DMS153 treated with DMSO at 0.1 percent for 48 hours (cell line): Measurements from ENCODE around the gene ZNF532.

Source experiments
- DNase-seq: peaks from one replicate; lab custom pipeline; 2025; ENCODE audit not compliant: unreplicated experiment; lab: John Stamatoyannopoulos, UW

The ZNF532 gene

DNA sequence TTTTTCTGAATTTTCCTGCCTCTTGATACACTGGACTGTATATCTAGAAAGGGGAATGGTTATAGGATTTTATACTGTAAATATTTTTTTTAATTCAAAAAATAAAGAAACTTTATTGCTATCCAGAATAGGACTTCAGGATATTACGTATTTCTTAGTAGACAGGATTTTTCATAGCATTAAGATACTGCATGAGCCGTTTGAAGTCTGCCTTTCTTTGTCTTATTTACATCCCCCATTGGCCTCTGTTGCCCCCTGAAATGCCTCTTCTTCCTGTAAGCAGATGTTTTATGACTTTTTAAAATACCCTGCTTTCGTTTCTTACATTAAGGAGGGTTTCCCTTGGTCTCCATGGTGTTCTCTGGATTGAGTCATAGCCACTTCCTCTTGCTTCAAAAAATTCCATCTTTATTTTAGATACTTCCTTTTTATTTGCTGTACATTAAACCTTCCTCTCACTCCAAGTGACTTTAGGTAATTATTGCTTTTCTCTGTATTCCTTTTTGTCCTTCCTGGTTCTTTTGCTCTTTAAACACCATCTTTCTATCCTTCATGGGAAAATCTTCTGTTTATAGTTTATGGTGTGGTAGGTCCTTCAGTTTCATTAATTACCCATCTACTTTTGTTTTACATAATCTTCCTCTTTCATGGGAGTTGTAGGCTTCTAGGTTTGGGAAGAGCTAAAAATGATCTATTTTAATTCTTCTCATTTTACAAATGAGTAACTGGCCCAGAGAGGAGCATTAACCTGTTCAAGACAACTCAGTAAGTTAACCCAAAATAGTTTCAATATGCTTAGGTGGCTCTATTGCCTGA lies 72.6 kb downstream of the ZNF532 start:
- DNase-seq, result no peak

DNA sequence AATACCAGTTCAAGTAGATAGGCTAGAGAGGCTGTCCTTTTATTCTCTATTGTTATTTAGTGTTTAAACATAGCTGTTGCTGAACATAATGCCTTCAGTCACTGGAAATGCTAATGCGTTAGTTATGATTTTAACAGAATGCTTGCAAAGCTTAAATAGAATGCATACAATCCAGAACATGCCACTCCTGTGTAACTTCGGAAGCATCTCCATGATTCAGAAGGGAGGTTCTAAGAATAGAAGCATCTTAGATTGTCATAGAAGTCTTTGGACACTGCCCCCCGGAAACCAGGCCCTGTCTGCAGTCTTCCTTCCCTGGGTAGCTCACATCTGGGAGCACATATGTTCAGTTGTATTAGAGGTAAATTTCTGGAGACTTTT lies 73.2 kb downstream of the ZNF532 start:
- DNase-seq, result no peak

DNA sequence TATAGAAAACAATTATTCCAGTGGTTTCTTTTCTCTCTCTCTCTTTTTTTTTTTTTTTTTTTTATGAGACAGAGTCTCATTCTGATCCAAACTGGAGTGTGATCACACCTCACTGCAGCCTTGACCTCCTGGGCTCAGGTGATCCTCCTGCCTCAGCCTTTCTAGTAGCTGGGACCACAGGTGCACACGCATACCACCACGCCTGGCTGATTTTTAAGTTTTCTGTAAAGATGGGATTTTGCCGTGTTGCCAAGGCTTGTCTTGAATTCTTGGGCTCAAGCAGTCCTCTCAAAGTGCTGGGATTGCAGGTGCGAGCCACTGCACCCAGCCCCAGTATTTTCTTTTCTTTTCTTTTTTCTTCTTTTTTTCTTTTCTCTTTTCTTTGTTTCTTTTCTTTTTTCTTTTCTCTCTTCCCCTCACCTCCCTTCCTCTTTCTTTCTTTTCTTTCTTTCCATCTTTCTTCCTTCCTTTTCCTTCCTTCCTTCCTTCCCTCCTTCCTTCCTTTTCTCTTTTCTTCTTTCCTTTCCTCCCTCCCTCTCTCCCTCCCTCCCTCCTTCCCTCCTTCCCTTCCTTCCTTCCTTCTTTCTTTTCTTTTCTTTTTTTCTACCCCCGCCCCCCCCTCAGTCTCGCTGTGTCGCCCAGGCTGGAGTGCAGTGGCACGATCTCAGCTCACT lies 76.9 kb downstream of the ZNF532 start:
- DNase-seq, result no peak

DNA sequence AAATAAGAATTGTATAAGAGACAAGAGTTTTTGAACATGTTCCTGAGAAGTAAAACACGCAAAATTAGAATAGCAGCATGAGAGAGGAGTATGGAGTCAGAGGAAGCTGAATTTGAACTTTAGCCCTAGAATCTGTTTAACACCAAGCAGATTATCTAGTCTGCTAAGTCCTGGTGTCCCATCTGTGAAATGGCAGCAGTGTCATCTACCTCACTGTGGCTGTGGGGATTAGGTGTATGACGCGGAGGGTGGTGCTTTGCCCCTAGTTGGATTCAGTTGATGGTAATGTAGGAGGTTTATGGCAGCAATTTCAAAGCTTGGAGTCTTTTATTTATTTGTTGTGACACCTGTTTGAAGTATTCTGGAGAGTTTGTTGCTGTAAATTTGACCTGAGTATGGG lies 79.2 kb downstream of the ZNF532 start:
- DNase-seq, result no peak

DNA sequence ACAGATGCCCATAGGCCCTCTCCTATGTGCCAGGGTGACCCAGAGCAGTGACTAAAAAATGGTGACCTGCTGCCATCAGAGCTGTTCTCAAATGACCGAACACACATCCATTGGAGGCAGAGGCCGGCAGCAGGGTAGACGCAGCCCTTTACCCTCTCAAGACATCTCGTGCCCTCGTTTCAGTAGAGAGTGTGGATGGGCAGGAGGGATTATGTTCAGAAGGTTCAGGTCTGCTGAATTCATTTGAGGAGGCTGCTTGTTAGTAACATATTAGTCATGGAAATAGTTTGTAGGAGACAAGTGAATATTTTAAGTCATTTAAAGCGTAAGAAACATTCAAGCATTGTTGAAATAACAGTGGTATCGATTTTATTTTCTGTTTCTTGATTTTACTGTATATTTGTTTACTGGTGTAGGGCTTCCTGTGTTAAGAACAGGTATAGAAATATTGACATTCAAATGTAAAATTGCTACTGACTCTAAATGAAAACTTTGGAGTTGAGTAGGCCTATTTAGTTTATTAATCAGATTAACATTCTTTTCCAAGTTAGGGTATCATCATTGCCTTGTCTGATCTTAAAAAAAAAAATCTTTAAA lies 82.6 kb downstream of the ZNF532 start:
- no peak for DNase-seq

DNA sequence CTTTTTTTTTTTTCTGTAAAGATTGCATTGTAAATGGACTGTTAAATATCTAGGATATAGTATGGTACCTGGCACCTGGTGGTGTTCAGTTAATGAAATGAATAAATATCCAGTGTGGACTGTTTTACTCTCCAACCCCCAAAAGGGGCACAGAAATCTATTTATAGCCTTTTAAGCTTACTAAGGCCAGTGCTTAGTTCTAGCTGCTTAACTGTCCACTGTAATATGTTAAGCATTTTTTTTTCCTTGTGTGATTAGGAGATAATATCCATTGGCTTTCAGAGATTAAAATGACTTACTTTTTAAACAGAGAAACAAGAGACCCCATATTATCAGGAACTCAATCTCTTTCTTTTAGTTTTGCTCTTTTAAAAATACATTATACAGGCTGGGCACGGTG lies 84.4 kb downstream of the ZNF532 start:
- DNase-seq, result no peak

DNA sequence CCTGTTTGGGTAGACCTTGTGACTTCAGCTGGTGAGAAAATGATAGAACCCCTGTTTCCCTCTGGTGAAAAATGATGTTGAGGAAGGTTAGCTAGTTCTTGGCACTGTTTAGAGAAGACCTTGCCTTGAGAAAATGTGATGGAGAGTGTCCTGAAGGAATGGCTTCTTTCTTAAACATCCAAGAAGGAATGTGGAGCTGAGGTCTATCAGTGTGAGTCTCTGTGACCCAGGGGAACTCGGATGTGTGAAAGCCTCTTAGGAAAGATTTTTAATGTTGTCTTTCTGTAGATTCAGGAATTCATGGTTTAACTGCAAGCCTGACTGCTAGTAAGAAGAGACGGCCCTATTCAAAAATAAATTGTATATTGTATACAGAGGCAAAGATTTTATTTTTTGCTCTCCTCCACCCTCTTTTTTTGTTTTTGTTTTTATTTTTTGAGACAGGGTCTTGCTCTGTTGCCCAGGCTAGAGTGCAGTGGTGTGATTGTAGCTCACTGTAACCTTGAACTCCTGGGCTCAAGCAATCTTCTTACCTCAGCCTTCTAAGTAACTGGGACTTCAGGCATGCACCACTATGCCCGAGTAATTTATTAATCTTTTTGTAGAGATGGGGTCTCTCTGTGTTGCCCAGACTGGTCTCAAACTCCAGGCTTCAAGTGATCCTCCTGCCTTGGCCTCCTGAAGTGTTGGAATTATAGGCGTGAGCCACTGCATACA lies 87.5 kb downstream of the ZNF532 start:
- DNase-seq, result no peak

DNA sequence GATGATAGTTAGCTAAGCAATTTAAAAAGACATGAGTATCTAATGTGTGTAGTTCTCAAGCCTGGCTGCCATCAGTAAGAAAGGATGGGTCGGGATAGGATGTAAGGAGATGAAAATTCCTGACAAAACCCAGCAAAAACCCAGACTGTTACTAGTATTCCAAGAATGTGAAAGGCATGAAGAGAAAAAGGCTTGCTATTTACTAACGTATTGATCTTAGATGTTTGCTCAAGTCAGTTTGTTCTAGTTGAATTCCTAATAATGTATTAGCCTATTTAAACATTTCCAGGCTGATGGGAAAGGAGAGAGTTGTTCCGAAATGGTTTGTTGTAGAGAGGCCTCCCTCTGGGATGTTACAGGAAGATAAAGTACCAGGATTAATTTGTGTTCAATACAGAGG lies 88.2 kb downstream of the ZNF532 start:
- DNase-seq, result no peak

DNA sequence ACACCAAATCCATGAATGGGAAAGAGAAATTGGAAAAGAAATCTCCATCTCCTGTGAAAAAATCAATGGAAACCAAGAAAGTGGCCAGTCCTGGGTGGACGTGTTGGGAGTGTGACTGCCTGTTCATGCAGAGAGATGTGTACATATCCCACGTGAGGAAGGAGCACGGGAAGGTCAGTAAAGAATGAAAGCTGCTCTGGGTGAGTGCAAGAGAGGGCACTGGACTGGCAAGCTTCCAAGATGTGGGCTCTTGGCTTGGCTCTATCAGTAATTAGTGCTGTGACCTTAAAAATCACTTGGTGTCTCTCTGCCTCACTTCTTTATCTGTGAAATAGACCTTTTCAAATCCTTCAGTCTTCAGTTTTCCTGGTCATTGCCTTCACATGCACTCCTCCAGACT lies 89.0 kb downstream of the ZNF532 start:
- DNase-seq, result peak; percentile 31

DNA sequence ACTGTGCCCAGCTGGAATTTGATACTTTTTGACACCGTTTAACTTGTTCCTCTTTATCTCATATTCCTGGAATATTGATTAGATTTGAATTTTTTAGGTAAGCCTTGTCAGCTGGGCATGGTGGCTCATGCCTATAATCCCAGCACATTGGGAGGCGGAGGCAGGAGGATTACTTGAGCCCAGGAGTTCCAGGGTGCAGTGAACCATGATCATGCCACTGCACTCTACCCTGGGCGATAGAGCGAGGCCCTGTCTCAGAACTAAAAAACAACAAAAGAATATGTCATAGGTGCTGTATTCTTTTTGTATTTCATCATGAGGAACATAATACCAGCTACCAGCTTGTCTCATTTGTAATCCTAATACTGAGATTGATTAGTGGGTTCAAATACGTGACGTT lies 90.3 kb downstream of the ZNF532 start:
- DNase-seq, result no peak

DNA sequence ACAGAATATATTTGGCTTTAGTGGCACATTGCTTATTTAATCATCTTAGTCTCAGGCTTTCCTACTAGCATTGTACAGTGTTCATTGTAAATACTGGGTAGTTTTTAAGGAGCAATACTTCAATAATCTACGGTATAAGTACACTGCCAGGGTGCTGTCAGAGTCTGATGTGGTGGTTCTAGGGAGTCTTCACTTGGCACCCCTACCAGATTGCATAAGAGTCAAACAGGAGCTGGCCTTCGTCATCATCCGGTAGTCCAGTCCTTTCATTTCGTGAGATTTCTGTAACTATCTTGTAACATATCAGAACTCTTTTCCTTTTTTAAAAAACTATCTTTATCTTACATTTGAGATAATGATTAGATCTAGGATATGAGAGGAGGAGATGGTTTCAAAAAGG lies 91.1 kb downstream of the ZNF532 start:
- no peak for DNase-seq

DNA sequence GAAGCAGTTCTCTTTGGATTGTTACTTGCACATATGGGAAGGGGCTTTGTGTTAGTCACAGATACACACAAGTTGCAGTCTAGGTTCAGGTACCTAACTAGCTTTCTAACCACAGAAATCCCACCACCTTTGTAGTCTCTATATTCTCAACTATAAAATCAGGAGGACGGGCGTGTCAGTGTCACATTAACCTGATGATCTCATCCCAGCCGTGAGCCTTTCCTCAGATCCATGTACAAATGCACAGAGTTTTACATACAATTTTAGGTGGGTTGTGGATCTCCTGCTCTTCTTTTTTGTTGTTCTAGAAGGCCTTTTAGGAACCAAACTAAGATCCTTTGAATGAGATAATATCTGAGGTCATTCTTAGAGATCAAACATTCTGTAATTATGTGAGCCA lies 94.0 kb downstream of the ZNF532 start:
- no peak for DNase-seq

DNA sequence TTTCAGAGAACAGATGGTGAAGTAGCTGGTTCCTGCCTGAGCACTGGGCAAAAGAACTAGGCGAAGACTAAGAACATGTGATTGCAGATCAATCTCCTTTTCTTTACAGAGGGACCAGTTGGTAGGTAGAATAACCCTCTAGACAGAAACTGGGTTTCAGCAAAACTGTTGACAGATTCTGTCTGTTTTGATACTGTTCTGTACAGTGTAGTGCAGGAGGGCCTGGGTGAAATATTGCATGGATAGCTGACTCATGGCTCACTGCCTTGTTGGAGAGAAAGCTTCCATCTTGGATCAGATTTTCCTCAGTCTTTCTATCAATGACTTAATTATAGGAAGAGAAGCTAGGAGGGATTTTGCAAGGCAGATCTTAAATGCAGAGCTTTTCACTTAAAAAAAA lies 95.8 kb downstream of the ZNF532 start:
- no peak for DNase-seq

DNA sequence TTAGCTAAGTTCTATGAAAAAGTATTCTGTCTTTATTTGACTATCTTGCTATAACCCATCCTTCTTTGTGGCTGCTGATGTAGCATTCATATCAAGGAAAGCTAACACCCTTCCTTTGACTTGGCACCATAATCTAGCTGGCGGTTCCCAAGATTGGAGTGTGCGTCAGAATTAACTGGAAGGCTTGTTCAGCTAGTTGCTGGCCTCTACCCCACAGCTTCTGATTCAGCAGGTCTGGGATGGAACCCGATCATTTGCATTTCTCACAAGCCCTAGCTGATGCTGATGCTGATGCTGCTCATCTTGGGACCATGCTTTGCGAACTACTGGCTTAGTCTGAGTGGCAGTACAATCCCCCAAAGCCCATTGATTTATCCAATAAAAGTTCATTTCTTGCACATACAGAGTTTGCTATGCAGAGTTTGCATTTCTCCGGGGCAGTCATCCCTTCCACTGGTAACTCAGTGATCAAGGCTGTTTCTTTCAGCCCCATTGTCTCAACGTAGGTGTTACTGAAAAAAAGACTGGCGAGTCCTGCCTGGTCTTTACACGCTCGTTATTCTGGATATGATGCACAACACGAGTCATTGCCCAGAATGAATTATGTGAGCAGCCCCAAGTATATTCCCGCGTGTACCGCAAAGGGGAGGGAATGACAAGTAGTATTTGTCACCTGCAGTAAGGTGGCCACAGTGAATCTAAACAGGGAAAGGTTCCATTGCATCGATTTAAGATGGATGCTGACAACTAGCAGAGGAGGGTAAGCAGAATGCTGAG lies 96.5 kb downstream of the ZNF532 start:
- no peak for DNase-seq

DNA sequence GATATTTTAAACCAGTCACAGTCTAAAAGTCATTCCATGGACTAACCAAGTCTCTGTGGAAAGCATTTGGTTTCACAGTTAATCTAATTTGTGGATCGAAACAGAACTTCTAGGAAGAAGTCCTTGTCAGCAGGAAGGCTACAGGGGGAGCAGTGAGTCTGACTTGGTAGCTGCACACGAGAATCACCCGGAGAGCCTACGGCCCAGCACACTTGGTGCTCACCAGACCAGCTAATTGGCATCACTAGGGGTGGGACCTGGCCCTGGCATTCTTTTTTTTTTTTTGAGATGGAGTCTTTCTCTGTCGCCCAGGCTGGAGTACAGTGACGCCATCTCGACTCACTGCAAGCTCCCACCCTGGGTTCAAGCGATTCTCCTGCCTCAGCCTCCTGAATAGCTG lies 97.7 kb downstream of the ZNF532 start:
- no peak for DNase-seq

DNA sequence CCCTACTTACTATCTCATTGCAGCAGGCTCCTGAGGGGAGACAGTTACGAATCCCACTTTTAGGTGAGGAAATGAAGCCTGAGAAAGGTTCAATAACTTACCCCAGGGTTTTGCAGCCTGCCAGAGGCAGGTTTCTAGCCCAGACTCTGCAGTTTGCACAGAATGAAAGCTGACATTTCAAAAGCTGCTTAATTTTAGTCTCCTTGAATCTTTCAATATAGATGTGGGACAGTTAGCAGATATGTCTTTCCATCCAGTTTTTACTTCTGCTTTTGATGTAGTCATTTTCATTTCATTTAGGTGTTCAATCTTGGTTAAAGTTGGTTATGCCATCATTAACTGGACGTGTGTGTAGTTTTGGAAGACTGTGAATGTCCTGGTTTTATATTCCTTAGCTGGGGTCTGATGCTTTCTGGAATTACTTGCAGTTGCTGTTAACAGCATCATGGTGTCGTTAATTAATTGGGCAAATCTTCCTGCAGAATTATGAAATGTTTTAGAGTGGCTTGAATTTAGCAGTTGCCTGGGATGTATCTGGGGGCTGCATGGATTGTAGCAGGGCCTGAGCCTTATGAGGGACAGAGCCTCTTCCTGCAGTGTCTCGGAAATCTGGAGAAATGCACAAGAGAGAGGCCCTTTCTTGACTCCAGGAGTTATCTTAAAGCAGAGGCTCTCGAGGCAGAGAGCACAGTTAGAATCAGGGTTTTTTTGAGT lies 100.8 kb downstream of the ZNF532 start:
- DNase-seq, result no peak

DNA sequence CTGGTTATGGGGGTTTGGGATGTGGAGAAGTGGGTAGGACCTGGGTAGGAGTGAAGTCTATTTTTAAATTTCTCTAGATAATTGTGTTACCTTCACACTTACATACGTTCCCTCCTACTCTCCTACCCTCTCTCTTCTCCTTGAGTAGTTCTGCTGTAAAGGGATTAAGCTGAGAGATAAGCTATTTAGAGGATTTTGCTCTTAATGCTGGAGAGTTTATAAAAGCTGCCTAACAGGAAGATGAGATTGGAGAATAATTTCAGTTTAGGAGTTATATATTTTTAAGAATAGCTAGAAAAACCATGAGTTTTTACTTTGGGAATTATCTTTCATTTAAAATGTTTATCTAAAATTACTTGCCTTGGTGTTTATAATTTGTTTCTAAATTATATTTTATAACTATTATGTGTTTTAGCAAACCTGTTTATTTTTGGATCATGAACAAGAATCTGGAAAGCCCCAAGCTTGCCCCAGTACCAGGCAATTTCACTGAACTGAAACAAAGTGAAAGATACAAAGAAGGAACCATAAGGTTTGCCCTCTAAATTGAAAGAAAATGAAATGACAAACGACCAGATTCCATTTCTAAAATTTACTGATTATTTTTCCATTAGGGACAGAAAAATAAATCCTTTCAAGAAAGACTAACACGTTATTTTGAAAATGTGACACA lies 101.5 kb downstream of the ZNF532 start:
- no peak for DNase-seq

DNA sequence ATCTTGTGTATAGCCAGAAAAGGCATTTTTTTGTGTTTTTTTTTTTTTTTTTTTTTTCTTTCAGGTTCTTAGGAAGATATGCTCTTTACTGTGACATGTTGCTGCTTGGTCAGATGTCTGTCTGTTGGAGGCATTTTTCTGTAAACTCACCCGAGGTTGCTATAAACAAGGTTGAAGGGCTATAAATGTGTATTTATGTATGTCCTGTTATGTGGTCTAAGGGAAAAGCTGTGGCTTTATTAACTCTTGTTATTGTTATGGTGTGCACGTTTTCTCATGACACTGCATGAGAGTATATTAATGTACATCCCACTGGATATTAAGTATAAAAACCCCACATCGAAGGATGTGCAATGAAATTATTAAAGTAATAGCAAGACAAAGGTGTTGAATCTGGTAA lies 102.0 kb downstream of the ZNF532 start:
- DNase-seq, result no peak

DNA sequence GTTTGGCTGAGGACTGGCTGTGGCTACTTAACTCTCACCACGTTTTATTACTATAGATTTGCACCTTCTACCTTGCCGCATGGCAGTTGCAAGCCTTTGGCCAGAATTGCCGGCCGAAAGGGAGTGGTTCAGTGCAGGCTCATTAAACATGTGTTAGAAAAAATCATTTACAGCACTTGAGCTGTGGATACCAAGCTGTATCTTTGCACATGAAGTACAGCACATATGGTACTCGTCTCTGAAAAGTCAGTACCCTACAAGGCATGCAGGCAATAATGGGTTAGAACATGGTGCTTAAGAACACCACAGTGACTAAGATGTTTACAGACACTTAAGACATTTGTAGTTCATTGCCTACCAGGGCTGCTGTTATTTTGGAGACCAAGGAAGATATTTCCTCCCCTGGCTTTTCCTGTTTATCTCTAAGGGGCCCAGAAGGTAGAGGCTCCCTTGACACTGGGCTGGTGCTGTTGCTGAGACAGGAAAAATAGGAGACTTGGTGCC lies 103.1 kb downstream of the ZNF532 start:
- DNase-seq, result no peak
